Left lung (tissue), 10 donors: ENCODE measurements around the gene ALDH3A2. TPM values are rescaled to one million over a fixed set of nuclear protein-coding genes. Genes with fewer than 3 reads are reported as not detected.

Experiments used
- ATAC-seq: fragments of 200-7000 bp; cut with Tn5 transposase; one replicate; pipeline ENCODE4 v1.9.1; 2020; ENCODE audit warnings: moderate library complexity
- DNase-seq, 4 donors: peaks; one replicate each; pipeline ENCODE4 v3.0.0-alpha.2; 2013 to 2020
- H3K27ac ChIP-seq, 2 donors: fragments of 200-600 bp; sonication (generic) in 1 of 2; one replicate each; pipeline versions ENCODE4 v1.5.0 to v1.8.0; 2020 to 2021
- H3K27me3 ChIP-seq, 2 donors: fragments of 200-600 bp; sonication (generic) in 1 of 2; one replicate each; pipeline versions ENCODE4 v1.5.0 to v1.8.0; 2020 to 2021
- H3K36me3 ChIP-seq, 2 donors: fragments of 200-600 bp; sonication (generic) in 1 of 2; one replicate each; pipeline versions ENCODE4 v1.5.0 to v1.8.0; 2020 to 2021
- H3K4me1 ChIP-seq, 2 donors: fragments of 200-600 bp; one replicate each; pipeline ENCODE4 v1.8.0; 2021
- H3K4me3 ChIP-seq, 2 donors: fragments of 200-600 bp; sonication (generic) in 1 of 2; one replicate each; pipeline versions ENCODE4 v1.5.0 to v1.8.0; 2020 to 2021; ENCODE audit warnings: mild to moderate bottlenecking in 1 of 2
- H3K9me3 ChIP-seq, 2 donors: fragments of 200-600 bp; sonication (generic) in 1 of 2; one replicate each; pipeline versions ENCODE4 v1.5.0 to v1.8.0; 2020 to 2021
- intact Hi-C, 2 donors: fragments of 100-400 bp; cut with DNase I; formaldehyde crosslinking; loops; one replicate each; pipeline versions ENCODE4 v1.11.2 to v1.14.2; 2022
- polyA plus RNA-seq, 6 donors: library from polyadenylated mRNA; unstranded; fragments of 120-200 nt; gene quantifications; one replicate each; pipeline ENCODE4 v1.2.1, GENCODE V29; 2013; ENCODE audit not compliant: insufficient read length in 6 of 6
- total RNA-seq, 2 donors: library from RNA; stranded (reverse); fragmentation: NEBNext Ultra II Directional; extraction: Animal tissue kit (Norgen Biotek cat#: 25700); gene quantifications; one replicate each; pipeline ENCODE4 v1.2.1, GENCODE V29; 2021
- TF ChIP-seq, protein P1 (sequence below), 2 donors: fragments of 200-600 bp; sonication (generic) in 1 of 2; IDR thresholded peaks; one replicate each; pipeline versions ENCODE4 v1.5.0 to v1.8.0; 2021; ENCODE audit warnings: antibody characterized with exemption in 2 of 2
- donor health status: DM: no; HTN: yes; CAD: no.
- donor health status: DM: no; HTN: no; CAD: no.

The ALDH3A2 gene
- total and polyA plus RNA-seq, 8 donors = 57.6 to 208 (median 70.1) TPM

DNA sequence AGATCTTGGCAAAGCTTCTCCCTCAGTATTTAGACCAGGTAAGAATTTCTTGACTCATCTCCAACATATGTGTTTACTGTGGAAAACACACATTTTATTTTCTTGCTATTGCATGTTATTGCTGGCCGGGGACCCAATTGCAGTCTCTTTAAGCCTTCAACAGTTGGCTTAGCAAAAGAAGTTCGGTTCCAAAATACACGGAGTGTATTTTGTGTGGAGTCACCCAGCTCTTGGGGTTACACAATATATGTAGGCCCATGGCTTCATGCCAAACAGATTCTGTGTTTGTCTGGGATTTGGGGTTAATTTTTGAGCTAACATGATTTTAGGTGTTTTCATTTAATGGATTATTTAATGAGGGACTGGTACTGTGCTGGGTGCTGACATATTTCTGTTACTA, 4.0 kb downstream of the ALDH3A2 start:
- ATAC-seq = no peak
- Histone ChIP-seq H3K9me3 (no peaks in the 10 kb centered on the region), H3K27me3 (no peaks in the 10 kb centered on the region), H3K4me3 (no peak overlapping the region), H3K27ac (no peak overlapping the region), H3K36me3 (peaks cover 0 to 49% of the 10 kb centered on the region in 2 donors), H3K4me1 (peaks cover 3 to 40% of the 10 kb centered on the region in 2 donors)
- intact Hi-C loops = no loop called here
- TF ChIP-seq, protein P1, sequence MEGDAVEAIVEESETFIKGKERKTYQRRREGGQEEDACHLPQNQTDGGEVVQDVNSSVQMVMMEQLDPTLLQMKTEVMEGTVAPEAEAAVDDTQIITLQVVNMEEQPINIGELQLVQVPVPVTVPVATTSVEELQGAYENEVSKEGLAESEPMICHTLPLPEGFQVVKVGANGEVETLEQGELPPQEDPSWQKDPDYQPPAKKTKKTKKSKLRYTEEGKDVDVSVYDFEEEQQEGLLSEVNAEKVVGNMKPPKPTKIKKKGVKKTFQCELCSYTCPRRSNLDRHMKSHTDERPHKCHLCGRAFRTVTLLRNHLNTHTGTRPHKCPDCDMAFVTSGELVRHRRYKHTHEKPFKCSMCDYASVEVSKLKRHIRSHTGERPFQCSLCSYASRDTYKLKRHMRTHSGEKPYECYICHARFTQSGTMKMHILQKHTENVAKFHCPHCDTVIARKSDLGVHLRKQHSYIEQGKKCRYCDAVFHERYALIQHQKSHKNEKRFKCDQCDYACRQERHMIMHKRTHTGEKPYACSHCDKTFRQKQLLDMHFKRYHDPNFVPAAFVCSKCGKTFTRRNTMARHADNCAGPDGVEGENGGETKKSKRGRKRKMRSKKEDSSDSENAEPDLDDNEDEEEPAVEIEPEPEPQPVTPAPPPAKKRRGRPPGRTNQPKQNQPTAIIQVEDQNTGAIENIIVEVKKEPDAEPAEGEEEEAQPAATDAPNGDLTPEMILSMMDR (IDR thresholded peaks at IDR 0.05) = no peak
- DNase-seq = peak in 1 of 4 donors; percentile 33

DNA sequence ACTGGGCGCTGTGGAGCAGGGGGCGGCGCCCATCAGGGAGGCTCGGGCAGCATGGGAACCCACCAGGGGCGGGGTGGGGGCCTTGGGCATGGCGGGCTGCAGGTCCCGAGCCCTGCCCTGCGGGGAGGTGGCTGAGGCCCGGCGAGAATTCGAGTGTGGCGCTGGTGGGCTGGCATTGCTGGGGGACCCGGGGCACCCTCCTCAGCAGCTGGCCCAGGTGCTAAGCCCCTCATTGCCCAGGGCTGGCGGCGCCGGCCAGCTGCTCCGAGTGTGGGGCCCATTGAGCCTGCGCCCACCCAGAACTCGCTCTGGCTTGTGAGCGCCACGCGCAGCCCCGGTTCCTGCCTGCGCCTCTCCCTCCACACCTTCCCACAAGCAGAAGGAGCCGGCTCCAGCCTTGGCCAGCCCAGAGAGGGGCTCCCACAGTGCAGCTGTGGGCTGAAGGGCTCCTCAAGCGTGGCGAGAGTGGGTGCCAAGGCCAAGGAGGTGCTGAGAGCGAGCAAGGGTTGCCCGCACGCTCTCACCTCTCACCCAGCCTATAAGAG, 5.9 kb downstream of the ALDH3A2 start:
- Histone ChIP-seq H3K27ac (no peak overlapping the region), H3K9me3 (no peaks in the 10 kb centered on the region), H3K4me3 (no peak overlapping the region), H3K27me3 (no peaks in the 10 kb centered on the region), H3K4me1 (peaks cover 0 to 31% of the 10 kb centered on the region in 2 donors), H3K36me3 (peaks cover 0 to 67% of the 10 kb centered on the region in 2 donors)
- intact Hi-C loops = no loop called here
- TF ChIP-seq, protein P1 (IDR thresholded peaks at IDR 0.05) = no peak
- DNase-seq = peak in 1 of 4 donors; percentile 71
- no peak for ATAC-seq

DNA sequence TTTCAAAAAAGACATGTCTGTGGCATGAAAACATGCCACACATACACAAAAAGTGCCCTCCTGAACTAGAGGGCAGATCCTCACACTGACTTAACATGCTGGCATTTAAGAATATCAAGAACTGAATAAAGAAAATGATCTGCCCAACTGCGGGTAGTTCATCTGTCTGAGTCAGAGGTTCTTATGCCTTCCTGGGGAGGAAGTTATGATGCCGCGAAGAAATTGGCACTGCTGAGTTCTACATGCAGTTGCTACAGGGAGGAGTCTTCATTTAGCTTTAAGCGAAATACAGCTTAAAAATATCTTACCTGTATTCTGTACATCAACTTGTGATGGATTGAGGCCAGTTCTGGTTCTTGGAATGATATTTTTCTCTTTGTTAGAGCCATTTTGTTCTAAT, 6.3 kb downstream of the ALDH3A2 start:
- intact Hi-C loops = no loop called here
- Histone ChIP-seq H3K9me3 (no peaks in the 10 kb centered on the region), H3K27me3 (no peaks in the 10 kb centered on the region), H3K4me1 (peaks cover 0 to 26% of the 10 kb centered on the region in 2 donors), H3K36me3 (peaks cover 0 to 72% of the 10 kb centered on the region in 2 donors), H3K27ac (no peak overlapping the region), H3K4me3 (no peak overlapping the region)
- DNase-seq (no peak), ATAC-seq (no peak)
- TF ChIP-seq, protein P1 (IDR thresholded peaks at IDR 0.05) = no peak

DNA sequence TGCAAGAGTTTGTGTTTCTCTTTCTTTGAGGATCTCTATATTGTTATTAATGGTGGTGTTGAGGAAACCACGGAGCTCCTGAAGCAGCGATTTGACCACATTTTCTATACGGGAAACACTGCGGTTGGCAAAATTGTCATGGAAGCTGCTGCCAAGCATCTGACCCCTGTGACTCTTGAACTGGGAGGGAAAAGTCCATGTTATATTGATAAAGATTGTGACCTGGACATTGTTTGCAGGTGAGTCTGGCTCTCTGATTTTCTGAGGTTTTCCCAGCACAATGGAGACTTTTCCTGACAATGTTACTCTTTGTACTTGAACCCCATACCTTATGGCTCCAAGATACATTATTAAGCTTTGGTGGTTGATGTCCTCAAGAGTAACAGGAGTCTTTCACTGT, 7.8 kb downstream of the ALDH3A2 start:
- H3K27me3 ChIP-seq = no peaks in the 10 kb centered on the region
- H3K9me3 ChIP-seq = no peaks in the 10 kb centered on the region
- TF ChIP-seq, protein P1 (IDR thresholded peaks at IDR 0.05) = no peak
- peaks cover 0 to 13% of the 10 kb centered on the region in 2 donors for H3K4me1 ChIP-seq
- H3K36me3 ChIP-seq = peaks cover 0 to 82% of the 10 kb centered on the region in 2 donors
- no peak overlapping the region for H3K4me3 ChIP-seq
- DNase-seq (no peak), ATAC-seq (no peak)
- H3K27ac ChIP-seq = no peak overlapping the region
- intact Hi-C loops = no loop called here

GRCh38 chr17:19656851-19657581, 8.5 kb downstream of the ALDH3A2 start:
- DNase-seq (no peak), ATAC-seq (no peak)
- Histone ChIP-seq H3K27ac (no peak overlapping the region), H3K27me3 (no peaks in the 10 kb centered on the region), H3K9me3 (no peaks in the 10 kb centered on the region), H3K36me3 (peaks cover 0 to 88% of the 10 kb centered on the region in 2 donors), H3K4me3 (no peak overlapping the region), H3K4me1 (peaks cover 0 to 6% of the 10 kb centered on the region in 2 donors)
- TF ChIP-seq, protein P1 (IDR thresholded peaks at IDR 0.05) = no peak
- intact Hi-C loops = no loop called here
